ENCODE results near the gene SELENOK. TPM values are rescaled to one million over a fixed set of nuclear protein-coding genes. Genes with fewer than 3 reads are reported as not detected.
A peak's percentile ranks its signal among the peaks of the same experiment; 100 is the strongest.

Gene SELENOK
- total and polyA plus RNA-seq, 7 experiments from 2014 or later, result 33.6 to 142 (median 80.0) TPM

DNA sequence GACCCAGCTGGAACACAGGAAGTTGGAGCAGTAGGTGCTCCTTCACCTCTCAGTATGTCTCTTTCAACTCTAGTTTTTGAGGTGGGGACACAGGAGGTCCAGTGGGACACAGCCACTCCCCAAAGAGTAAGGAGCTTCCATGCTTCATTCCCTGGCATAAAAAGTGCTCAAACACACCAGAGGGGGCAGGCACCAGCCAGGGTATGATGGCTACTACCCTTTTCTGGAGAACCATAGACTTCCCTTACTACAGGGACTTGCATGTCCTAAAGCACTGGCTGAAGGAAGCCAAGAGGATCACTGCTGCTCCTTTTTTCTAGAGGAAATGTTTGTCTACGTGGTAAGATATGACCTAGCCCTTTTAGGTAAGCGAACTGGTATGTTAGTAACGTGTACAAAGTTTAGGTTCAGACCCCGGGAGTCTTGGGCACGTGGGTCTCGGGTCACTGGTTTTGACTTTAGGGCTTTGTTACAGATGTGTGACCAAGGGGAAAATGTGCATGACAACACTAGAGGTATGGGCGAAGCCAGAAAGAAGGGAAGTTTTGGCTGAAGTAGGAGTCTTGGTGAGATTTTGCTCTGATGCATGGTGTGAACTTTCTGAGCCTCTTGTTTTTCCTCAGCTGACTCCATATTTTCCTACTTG lies 33.4 kb downstream of the SELENOK start:
- no peak overlapping the region for H3K27ac ChIP-seq (ENCODE audit: low read depth, low read length)
- DNase-seq, result no peak
- peaks cover 0 to 11% (median 0%) of the 10 kb centered on the region in 3 experiments for H3K36me3 ChIP-seq (ENCODE audit: control insufficient read depth in 2 of 3, insufficient read depth in 3 of 3, low read length in 3 of 3)
- Mint-ChIP-seq H3K9me3 (no peaks in the 10 kb centered on the region), H3K27me3 (peaks cover 0 to 7% (median 5%) of the 10 kb centered on the region in 5 donors), H3K27ac (peak overlapping the region in 1 of 9 donors; percentile 41), H3K4me1 (peaks cover 0 to 5% (median 0%) of the 10 kb centered on the region in 7 donors), H3K4me3 (no peak overlapping the region), H3K36me3 (peaks cover 10 to 18% (median 12%) of the 10 kb centered on the region in 5 donors)
- intact Hi-C loops (cut with micrococcal nuclease), result no loop called here
- ChIA-PET POLR2A (no interaction called here), CTCF (no interaction called here)
- no peaks in the 10 kb centered on the region for H3K9me3 ChIP-seq (ENCODE audit: control insufficient read depth in 2 of 3, low read length in 3 of 3)
- H3K27me3 ChIP-seq (ENCODE audit: control insufficient read depth in 2 of 2, insufficient read depth in 2 of 2, low read length in 2 of 2), result no peaks in the 10 kb centered on the region
- no peaks in the 10 kb centered on the region for H3K4me1 ChIP-seq (ENCODE audit: control insufficient read depth in 2 of 2, insufficient read depth in 2 of 2, low read length in 2 of 2)
- ATAC-seq, result no peak
- no peak overlapping the region for H3K4me3 ChIP-seq (ENCODE audit: low read length)

DNA sequence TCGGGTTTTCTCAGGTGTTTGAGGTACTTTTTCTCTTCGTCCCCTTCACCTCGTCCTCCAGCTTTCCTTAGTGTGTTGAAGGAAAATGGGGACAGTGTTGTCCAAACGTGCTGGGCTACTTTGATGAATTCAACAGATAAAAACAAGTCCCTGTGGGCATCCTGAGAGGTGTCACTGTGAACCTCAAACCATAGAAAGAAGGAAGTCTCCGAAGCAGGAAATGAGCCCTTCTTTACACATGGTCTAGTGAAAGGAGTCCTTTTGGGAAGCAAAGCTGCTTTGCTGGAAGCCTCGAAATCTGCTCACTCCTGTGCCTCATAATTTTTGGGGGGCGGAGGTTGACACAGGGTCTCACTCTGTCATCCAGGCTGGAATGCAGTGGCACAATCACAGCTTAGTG lies 34.7 kb downstream of the SELENOK start:
- ChIA-PET CTCF (no interaction called here), POLR2A (no interaction called here)
- Histone ChIP-seq H3K4me3 (ENCODE audit: low read length) (no peak overlapping the region), H3K4me1 (ENCODE audit: control insufficient read depth in 2 of 2, insufficient read depth in 2 of 2, low read length in 2 of 2) (no peaks in the 10 kb centered on the region), H3K36me3 (ENCODE audit: control insufficient read depth in 2 of 3, insufficient read depth in 3 of 3, low read length in 3 of 3) (peaks cover 0 to 5% (median 0%) of the 10 kb centered on the region in 3 experiments), H3K9me3 (ENCODE audit: control insufficient read depth in 2 of 3, low read length in 3 of 3) (no peaks in the 10 kb centered on the region), H3K27ac (ENCODE audit: low read depth, low read length) (no peak overlapping the region), H3K27me3 (ENCODE audit: control insufficient read depth in 2 of 2, insufficient read depth in 2 of 2, low read length in 2 of 2) (no peaks in the 10 kb centered on the region)
- DNase-seq (no peak), ATAC-seq (no peak)
- Mint-ChIP-seq H3K9me3 (no peaks in the 10 kb centered on the region), H3K36me3 (peaks cover under 1 to 7% (median 6%) of the 10 kb centered on the region in 5 donors), H3K4me3 (no peak overlapping the region), H3K27ac (no peak overlapping the region), H3K4me1 (peaks cover 0 to 5% (median 0%) of the 10 kb centered on the region in 7 donors), H3K27me3 (peaks cover 4 to 7% (median 5%) of the 10 kb centered on the region in 5 donors)
- intact Hi-C loops (cut with micrococcal nuclease), result no loop called here

DNA sequence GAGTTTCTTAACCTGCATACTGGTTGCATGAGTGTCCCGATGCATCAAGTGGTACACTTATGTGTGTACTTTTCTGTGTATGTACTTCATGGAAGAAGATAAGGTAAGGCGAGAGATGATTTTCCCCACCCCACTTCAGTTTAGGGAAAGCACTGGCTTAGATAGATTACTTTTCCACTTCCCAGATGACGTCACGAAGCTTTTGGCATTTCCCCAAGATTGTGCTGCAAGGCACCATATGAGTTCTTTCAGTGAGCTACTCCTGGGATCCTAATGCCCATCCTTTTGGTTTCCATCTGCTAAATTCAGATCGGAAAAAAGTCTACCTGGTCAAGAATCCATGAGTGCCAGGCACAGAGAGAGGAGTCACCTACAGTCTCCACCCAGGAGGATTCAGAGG lies 40.8 kb downstream of the SELENOK start:
- no peak for ATAC-seq
- Mint-ChIP-seq H3K27ac (no peak overlapping the region), H3K36me3 (peaks cover 0 to 3% (median 0%) of the 10 kb centered on the region in 5 donors), H3K27me3 (peaks cover 30 to 41% (median 40%) of the 10 kb centered on the region in 5 donors), H3K4me1 (peaks cover 0 to 8% (median 0%) of the 10 kb centered on the region in 7 donors), H3K9me3 (no peaks in the 10 kb centered on the region), H3K4me3 (no peak overlapping the region)
- ChIA-PET CTCF (no interaction called here), POLR2A (no interaction called here)
- Histone ChIP-seq H3K9me3 (ENCODE audit: control insufficient read depth in 2 of 3, low read length in 3 of 3) (no peaks in the 10 kb centered on the region), H3K4me3 (ENCODE audit: low read length) (no peak overlapping the region), H3K27ac (ENCODE audit: low read depth, low read length) (no peak overlapping the region), H3K27me3 (ENCODE audit: control insufficient read depth in 2 of 2, insufficient read depth in 2 of 2, low read length in 2 of 2) (peaks cover 0 to 6% of the 10 kb centered on the region in 2 donors), H3K36me3 (ENCODE audit: control insufficient read depth in 2 of 3, insufficient read depth in 3 of 3, low read length in 3 of 3) (no peaks in the 10 kb centered on the region), H3K4me1 (ENCODE audit: control insufficient read depth in 2 of 2, insufficient read depth in 2 of 2, low read length in 2 of 2) (no peaks in the 10 kb centered on the region)
- no peak for DNase-seq
- intact Hi-C loops (cut with micrococcal nuclease), result no loop called here

DNA sequence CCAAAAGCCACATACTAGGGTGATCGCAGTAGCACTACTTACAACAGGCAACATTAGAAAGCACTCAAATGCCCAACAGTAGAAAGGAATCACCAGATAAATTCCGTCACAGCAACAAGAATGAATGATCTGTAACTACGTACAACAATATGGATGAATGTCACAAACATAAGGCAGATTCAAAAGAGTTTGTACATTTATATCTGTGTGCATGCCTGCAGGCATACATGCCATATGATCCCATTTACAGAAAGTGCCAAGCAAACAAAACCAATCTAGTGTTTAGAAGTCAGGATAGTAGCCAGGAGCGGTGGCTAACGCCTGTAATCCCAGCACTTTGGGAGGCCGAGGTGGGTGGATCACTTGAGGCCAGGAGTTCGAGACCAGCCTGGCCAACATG lies 41.7 kb downstream of the SELENOK start:
- intact Hi-C loops (cut with micrococcal nuclease), result no loop called here
- Mint-ChIP-seq H3K4me3 (no peak overlapping the region), H3K9me3 (no peaks in the 10 kb centered on the region), H3K27ac (no peak overlapping the region), H3K36me3 (peaks cover 0 to 3% (median 0%) of the 10 kb centered on the region in 5 donors), H3K27me3 (peaks cover 36 to 49% (median 46%) of the 10 kb centered on the region in 5 donors), H3K4me1 (peaks cover 0 to 8% (median 0%) of the 10 kb centered on the region in 7 donors)
- no peaks in the 10 kb centered on the region for H3K36me3 ChIP-seq (ENCODE audit: control insufficient read depth in 2 of 3, insufficient read depth in 3 of 3, low read length in 3 of 3)
- H3K27ac ChIP-seq (ENCODE audit: low read depth, low read length), result no peak overlapping the region
- ATAC-seq (no peak), DNase-seq (no peak)
- no peaks in the 10 kb centered on the region for H3K9me3 ChIP-seq (ENCODE audit: control insufficient read depth in 2 of 3, low read length in 3 of 3)
- no peaks in the 10 kb centered on the region for H3K4me1 ChIP-seq (ENCODE audit: control insufficient read depth in 2 of 2, insufficient read depth in 2 of 2, low read length in 2 of 2)
- no peak overlapping the region for H3K4me3 ChIP-seq (ENCODE audit: low read length)
- peaks cover 0 to 13% of the 10 kb centered on the region in 2 donors for H3K27me3 ChIP-seq (ENCODE audit: control insufficient read depth in 2 of 2, insufficient read depth in 2 of 2, low read length in 2 of 2)
- CTCF ChIA-PET, result no interaction called here
- POLR2A ChIA-PET, result no interaction called here

DNA sequence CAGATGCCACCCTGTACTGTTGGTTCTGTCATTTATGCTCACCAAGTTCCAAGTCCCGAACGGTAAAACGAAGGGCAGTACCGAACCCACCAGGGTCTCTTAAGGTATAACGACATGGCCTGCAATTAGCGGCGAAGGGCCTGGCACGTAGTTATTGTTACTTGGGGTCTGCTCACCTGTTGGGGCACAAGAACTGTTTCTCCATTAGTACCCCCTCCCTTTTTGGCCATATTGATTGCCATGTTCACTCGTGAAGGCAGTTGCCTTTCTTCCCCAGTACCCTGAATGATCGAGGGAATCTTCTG lies 44.9 kb downstream of the SELENOK start:
- H3K9me3 Mint-ChIP-seq, result no peaks in the 10 kb centered on the region
- H3K27me3 Mint-ChIP-seq, result peaks cover 53 to 70% (median 58%) of the 10 kb centered on the region in 5 donors
- no peak for DNase-seq
- peaks cover 0 to 3% (median 0%) of the 10 kb centered on the region in 5 donors for H3K36me3 Mint-ChIP-seq
- CTCF ChIA-PET, result no interaction called here
- POLR2A ChIA-PET, result no interaction called here
- Histone ChIP-seq H3K4me1 (ENCODE audit: control insufficient read depth in 2 of 2, insufficient read depth in 2 of 2, low read length in 2 of 2) (no peaks in the 10 kb centered on the region), H3K27ac (ENCODE audit: low read depth, low read length) (no peak overlapping the region), H3K9me3 (ENCODE audit: control insufficient read depth in 2 of 3, low read length in 3 of 3) (no peaks in the 10 kb centered on the region), H3K27me3 (ENCODE audit: control insufficient read depth in 2 of 2, insufficient read depth in 2 of 2, low read length in 2 of 2) (peaks cover 0 to 13% of the 10 kb centered on the region in 2 donors), H3K36me3 (ENCODE audit: control insufficient read depth in 2 of 3, insufficient read depth in 3 of 3, low read length in 3 of 3) (no peaks in the 10 kb centered on the region), H3K4me3 (ENCODE audit: low read length) (no peak overlapping the region)
- intact Hi-C loops (cut with micrococcal nuclease), result no loop called here
- peak overlapping the region; percentile 48 to 76 (median 64) for H3K4me3 Mint-ChIP-seq
- ATAC-seq, result no peak
- H3K27ac Mint-ChIP-seq, result no peak overlapping the region
- peaks cover 0 to 8% (median 0%) of the 10 kb centered on the region in 7 donors for H3K4me1 Mint-ChIP-seq

DNA sequence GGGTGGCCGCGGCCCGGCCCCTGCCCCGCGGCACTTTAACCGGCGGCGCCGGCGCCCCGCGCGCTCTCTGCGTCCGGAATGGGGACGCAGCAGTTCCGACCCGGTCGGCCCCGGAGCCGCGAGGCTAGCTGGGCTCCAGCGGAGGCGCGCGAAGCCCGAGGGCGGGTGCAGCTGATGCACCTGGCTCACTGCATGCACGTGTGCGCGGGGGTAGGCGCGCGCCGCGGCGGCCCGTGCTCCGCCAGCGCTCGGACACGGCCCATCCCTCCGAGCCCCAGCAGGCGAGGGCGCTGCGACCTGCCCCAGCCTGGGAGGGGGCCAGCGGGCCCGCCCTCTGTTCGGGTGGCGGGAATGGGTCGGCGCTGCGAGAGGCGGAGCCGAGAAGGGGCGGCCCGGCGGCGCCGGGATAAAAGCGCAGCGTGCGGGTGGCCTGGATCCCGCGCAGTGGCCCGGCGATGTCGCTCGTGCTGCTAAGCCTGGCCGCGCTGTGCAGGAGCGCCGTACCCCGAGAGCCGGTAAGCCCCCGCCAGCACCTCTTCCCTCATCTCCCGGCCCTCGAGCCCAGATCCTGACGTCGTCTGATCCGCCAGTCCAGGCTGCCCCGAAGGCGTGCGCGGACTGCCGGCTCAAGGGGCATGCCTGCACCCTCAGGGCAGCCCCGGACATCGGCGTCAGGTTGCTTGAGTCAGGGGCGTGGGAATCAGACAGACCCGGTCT lies 45.4 kb downstream of the SELENOK start, which contains the start of the genes CHDH and IL17RB:
TSS of gene CHDH (minus strand) at position 286 of the 717 bp plus-strand sequence. CDS start 22,411 bp downstream, outside the sequence.
TSS of gene IL17RB (plus strand) at position 435 of the 717 bp plus-strand sequence. CDS start at position 456, 21 bp downstream.
- H3K27me3 ChIP-seq (ENCODE audit: control insufficient read depth in 2 of 2, insufficient read depth in 2 of 2, low read length in 2 of 2), result peaks cover 0 to 13% of the 10 kb centered on the region in 2 donors
- no peak within 1 kb of the TSS for H3K27ac ChIP-seq (ENCODE audit: low read depth, low read length)
- no peaks in the 10 kb centered on the region for H3K4me1 ChIP-seq (ENCODE audit: control insufficient read depth in 2 of 2, insufficient read depth in 2 of 2, low read length in 2 of 2)
- intact Hi-C loops (cut with micrococcal nuclease), result no loop called here
- Mint-ChIP-seq H3K9me3 (no peaks in the 10 kb centered on the region), H3K27me3 (peaks cover 51 to 68% (median 57%) of the 10 kb centered on the region in 5 donors), H3K36me3 (peaks cover 0 to 3% (median 0%) of the 10 kb centered on the region in 5 donors), H3K27ac (no peak within 1 kb of the TSS), H3K4me1 (peaks cover 0 to 8% (median 0%) of the 10 kb centered on the region in 7 donors), H3K4me3 (peak within 1 kb of the TSS; percentile 48 to 76 (median 64))
- POLR2A ChIA-PET, result no interaction called here
- CTCF ChIA-PET, result no interaction called here
- DNase-seq, result peak in 2 of 9 donors; percentile 5 to 39
- no peaks in the 10 kb centered on the region for H3K9me3 ChIP-seq (ENCODE audit: control insufficient read depth in 2 of 3, low read length in 3 of 3)
- ATAC-seq, result peak; percentile 43
- H3K36me3 ChIP-seq (ENCODE audit: control insufficient read depth in 2 of 3, insufficient read depth in 3 of 3, low read length in 3 of 3), result no peaks in the 10 kb centered on the region
- no peak within 1 kb of the TSS for H3K4me3 ChIP-seq (ENCODE audit: low read length)

All from naive thymus-derived CD4-positive, alpha-beta T cell (primary cell).